ENCODE results near the gene CYTH3.
"Not testable (repeated sequence)": the region's sequence is repeated elsewhere in the genome, so short reads cannot be mapped to it uniquely, and the experiment has no call there.

Gene CYTH3

GRCh38 chr7:6164491-6164890 lies 107.9 kb downstream of the CYTH3 start:
- no peak for DNase-seq

GRCh38 chr7:6164010-6164409 lies 108.4 kb downstream of the CYTH3 start:
- no peak for DNase-seq

GRCh38 chr7:6163402-6163801 lies 109.0 kb downstream of the CYTH3 start:
- DNase-seq: no peak

- no peak for DNase-seq
Observed at GRCh38 chr7:6162650-6163366, 109.6 kb downstream of the CYTH3 start.

- no peak for DNase-seq
Observed at GRCh38 chr7:6162331-6162620, 110.1 kb downstream of the CYTH3 start.

GRCh38 chr7:6161463-6162330 lies 110.7 kb downstream of the CYTH3 start:
- DNase-seq: peak; percentile 52

GRCh38 chr7:6160191-6160623 lies 112.2 kb downstream of the CYTH3 start:
- DNase-seq: no peak

GRCh38 chr7:6159524-6160031 lies 112.8 kb downstream of the CYTH3 start:
- DNase-seq: no peak

- no peak for DNase-seq
Observed at GRCh38 chr7:6159097-6159483, 113.3 kb downstream of the CYTH3 start.

- no peak for DNase-seq
Observed at GRCh38 chr7:6158424-6159096, 113.9 kb downstream of the CYTH3 start.

- DNase-seq: no peak
Observed at GRCh38 chr7:6157685-6158423, 114.6 kb downstream of the CYTH3 start.

GRCh38 chr7:6156734-6157133 lies 115.7 kb downstream of the CYTH3 start:
- no peak for DNase-seq

- DNase-seq: no peak
Observed at GRCh38 chr7:6155596-6155995, 116.8 kb downstream of the CYTH3 start.

- DNase-seq: no peak
Observed at GRCh38 chr7:6154542-6155404, 117.7 kb downstream of the CYTH3 start.

GRCh38 chr7:6153646-6154541 lies 118.5 kb downstream of the CYTH3 start:
- DNase-seq: no peak

- no peak for DNase-seq
Observed at GRCh38 chr7:6151994-6152735, 120.3 kb downstream of the CYTH3 start.

- not testable (repeated sequence) for DNase-seq
Observed at GRCh38 chr7:6151527-6151926, 120.9 kb downstream of the CYTH3 start.

GRCh38 chr7:6149996-6150395 lies 122.4 kb downstream of the CYTH3 start:
- DNase-seq: no peak

- DNase-seq: no peak
Observed at GRCh38 chr7:6148724-6149360, 123.6 kb downstream of the CYTH3 start.

- DNase-seq: no peak
Observed at GRCh38 chr7:6147627-6148026, 124.8 kb downstream of the CYTH3 start.
